Activated CD8-positive, alpha-beta memory T cell treated with anti-CD3 and anti-CD28 coated beads, Interleukin-2, amount 10 ng/mL, durations not matched to agents 7 days and 5 days (primary cell): ENCODE data around the gene FMC1. TPM values are rescaled to one million over a fixed set of nuclear protein-coding genes. Genes with fewer than 3 reads are reported as not detected.
"Not testable (repeated sequence)": the region's sequence is repeated elsewhere in the genome, so short reads cannot be mapped to it uniquely, and the experiment has no call there.

Experiments used
- ATAC-seq: fragments of 150-1000 bp; cut with Tn5 transposase; one replicate; pipeline ENCODE4 v1.10.0; 2021; ENCODE audit warnings: moderate library complexity
- CTCF ChIA-PET: fragments of 350-600 bp; sonication (Branson Sonifier 250); formaldehyde crosslinking; loops from one replicate; lab custom pipeline; 2021; ENCODE audit warnings: antibody characterized with exemption; lab: Charles Lee
- DNase-seq: peaks from one replicate; pipeline ENCODE4 v3.0.0-alpha.2; 2020
- H3K27ac Mint-ChIP-seq: one replicate; pipeline ENCODE4 v1.8.0; 2021; ENCODE audit warnings: mild to moderate bottlenecking, mixed read lengths
- H3K27me3 Mint-ChIP-seq: one replicate; pipeline ENCODE4 v1.8.0; 2021; ENCODE audit warnings: mixed read lengths
- H3K36me3 Mint-ChIP-seq: one replicate; pipeline ENCODE4 v1.8.0; 2021; ENCODE audit warnings: mild to moderate bottlenecking, mixed read lengths
- H3K4me1 Mint-ChIP-seq: one replicate; pipeline ENCODE4 v1.8.0; 2021; ENCODE audit warnings: mixed read lengths
- H3K4me3 Mint-ChIP-seq: one replicate; pipeline ENCODE4 v1.8.0; 2021; ENCODE audit warnings: mild to moderate bottlenecking, moderate library complexity, mixed read lengths
- H3K9me3 Mint-ChIP-seq: one replicate; pipeline ENCODE4 v1.8.0; 2022; ENCODE audit warnings: low read depth, mixed read lengths
- total RNA-seq, 2 experiments: library from RNA; stranded (reverse); gene quantifications; one replicate each; pipeline ENCODE4 v1.2.3, GENCODE V29; 2021

The FMC1 gene
- total RNA-seq, 2 experiments from 2014 or later = 6.6 to 7.7 TPM

GRCh38 chr7:139355320-139355719 lies 14.2 kb downstream of the FMC1 start:
- Mint-ChIP-seq H3K9me3 (no peaks in the 10 kb centered on the region), H3K4me1 (peaks cover 24% of the 10 kb centered on the region), H3K27ac (no peak overlapping the region), H3K27me3 (no peaks in the 10 kb centered on the region), H3K4me3 (no peak overlapping the region), H3K36me3 (peaks cover 16% of the 10 kb centered on the region)
- no peak for DNase-seq
- ATAC-seq = no peak
- CTCF ChIA-PET = interaction anchor here (0.7 to 1.6 kb wide), 3 partner anchors 12 to 57 kb away, joined by 3 to 4 read pairs (median 3); no protein-coding TSS in a partner anchor

GRCh38 chr7:139357729-139358506 lies 16.8 kb downstream of the FMC1 start:
- peaks cover 18% of the 10 kb centered on the region for H3K36me3 Mint-ChIP-seq
- peak overlapping the region; percentile 100 for H3K27ac Mint-ChIP-seq
- H3K9me3 Mint-ChIP-seq, DNase-seq, ATAC-seq, H3K27me3 Mint-ChIP-seq, CTCF ChIA-PET: not testable (repeated sequence)
- H3K4me1 Mint-ChIP-seq = peaks cover 38% of the 10 kb centered on the region
- peak overlapping the region; percentile 95 for H3K4me3 Mint-ChIP-seq

GRCh38 chr7:139358541-139359365 lies 17.6 kb downstream of the FMC1 start:
- Mint-ChIP-seq H3K4me3 (peak overlapping the region; percentile 95), H3K4me1 (peaks cover 44% of the 10 kb centered on the region), H3K27ac (peak overlapping the region; percentile 100), H3K36me3 (peaks cover 23% of the 10 kb centered on the region), H3K9me3 (no peaks in the 10 kb centered on the region), H3K27me3 (no peaks in the 10 kb centered on the region)
- peak; percentile 74 for DNase-seq
- CTCF ChIA-PET = interaction anchor here (1.3 to 1.4 kb wide), 2 partner anchors 18 to 22 kb away, joined by 4 to 6 read pairs; no protein-coding TSS in a partner anchor
- ATAC-seq = peak; percentile 9

GRCh38 chr7:139359366-139360209 lies 18.5 kb downstream of the FMC1 start, which contains the start of gene LUC7L2:
Gene LUC7L2, plus strand, starts transcription at chr7:139359894. Its CDS starts 368 bp downstream, at chr7:139360262.
- Mint-ChIP-seq H3K27me3 (no peaks in the 10 kb centered on the region), H3K4me1 (peaks cover 47% of the 10 kb centered on the region)

GRCh38 chr7:139360210-139360947 lies 19.2 kb downstream of the FMC1 start:
- Mint-ChIP-seq H3K36me3 (peaks cover 28% of the 10 kb centered on the region), H3K27me3 (no peaks in the 10 kb centered on the region), H3K27ac (peak overlapping the region; percentile 100), H3K4me1 (peaks cover 51% of the 10 kb centered on the region), H3K9me3 (no peaks in the 10 kb centered on the region), H3K4me3 (peak overlapping the region; percentile 95)
- ATAC-seq (peak; percentile 81), DNase-seq (peak; percentile 99)
- CTCF ChIA-PET = interaction anchor here (0.9 kb wide), 1 partner anchor 18 kb away, joined by 3 read pairs; no protein-coding TSS in a partner anchor

More at GRCh38 chr7:139359366-139360209, 18.5 kb downstream of the FMC1 start, which contains the start of gene LUC7L2:
- Mint-ChIP-seq H3K36me3 (peaks cover 23% of the 10 kb centered on the region), H3K27ac (peak within 1 kb of the TSS; percentile 100), H3K9me3 (no peaks in the 10 kb centered on the region), H3K4me3 (peak within 1 kb of the TSS; percentile 95)
- ATAC-seq (peak; percentile 79), DNase-seq (peak; percentile 100)
- CTCF ChIA-PET = interaction anchor here (0.9 to 1.4 kb wide), 3 partner anchors 17 to 21 kb away, joined by 3 to 6 read pairs (median 4); no protein-coding TSS in a partner anchor

- H3K9me3 Mint-ChIP-seq = no peaks in the 10 kb centered on the region
- DNase-seq (no peak), ATAC-seq (no peak)
- H3K36me3 Mint-ChIP-seq = peaks cover 29% of the 10 kb centered on the region
- peak overlapping the region; percentile 95 for H3K4me3 Mint-ChIP-seq
- peaks cover 52% of the 10 kb centered on the region for H3K4me1 Mint-ChIP-seq
- no peaks in the 10 kb centered on the region for H3K27me3 Mint-ChIP-seq
- CTCF ChIA-PET = no interaction called here
- H3K27ac Mint-ChIP-seq = peak overlapping the region; percentile 100
These were observed 19.8 kb downstream of the FMC1 start for GRCh38 chr7:139360948-139361307.

GRCh38 chr7:139361523-139361922 lies 20.4 kb downstream of the FMC1 start:
- Mint-ChIP-seq H3K9me3 (no peaks in the 10 kb centered on the region), H3K27me3 (no peaks in the 10 kb centered on the region), H3K27ac (peak overlapping the region; percentile 100), H3K4me3 (peak overlapping the region; percentile 95), H3K36me3 (peaks cover 28% of the 10 kb centered on the region), H3K4me1 (peaks cover 53% of the 10 kb centered on the region)
- CTCF ChIA-PET = interaction anchor here (1.0 kb wide), 1 partner anchor 12 kb away, joined by 3 read pairs; no protein-coding TSS in a partner anchor
- ATAC-seq = no peak
- DNase-seq = no peak

GRCh38 chr7:139362302-139362701 lies 21.2 kb downstream of the FMC1 start:
- DNase-seq = no peak
- H3K36me3 Mint-ChIP-seq = peaks cover 28% of the 10 kb centered on the region
- H3K9me3 Mint-ChIP-seq = no peaks in the 10 kb centered on the region
- peaks cover 48% of the 10 kb centered on the region for H3K4me1 Mint-ChIP-seq
- no peak overlapping the region for H3K4me3 Mint-ChIP-seq
- ATAC-seq = no peak
- H3K27ac Mint-ChIP-seq = peak overlapping the region; percentile 36
- H3K27me3 Mint-ChIP-seq = no peaks in the 10 kb centered on the region
- CTCF ChIA-PET = interaction anchor here (1.0 kb wide), 1 partner anchor 11 kb away, joined by 3 read pairs; no protein-coding TSS in a partner anchor

- peaks cover 33% of the 10 kb centered on the region for H3K36me3 Mint-ChIP-seq
These were observed 21.8 kb downstream of the FMC1 start for GRCh38 chr7:139362981-139363380.

GRCh38 chr7:139365336-139365735 lies 24.2 kb downstream of the FMC1 start:
- H3K9me3 Mint-ChIP-seq = no peaks in the 10 kb centered on the region
- no peaks in the 10 kb centered on the region for H3K27me3 Mint-ChIP-seq
- DNase-seq (no peak), ATAC-seq (no peak)
- no peak overlapping the region for H3K4me3 Mint-ChIP-seq
- peaks cover 35% of the 10 kb centered on the region for H3K36me3 Mint-ChIP-seq
- H3K4me1 Mint-ChIP-seq = peaks cover 59% of the 10 kb centered on the region
- no peak overlapping the region for H3K27ac Mint-ChIP-seq
- CTCF ChIA-PET = no interaction called here

More at GRCh38 chr7:139362981-139363380, 21.8 kb downstream of the FMC1 start:
- Mint-ChIP-seq H3K9me3 (no peaks in the 10 kb centered on the region), H3K27me3 (no peaks in the 10 kb centered on the region), H3K27ac (peak overlapping the region; percentile 34), H3K4me1 (peaks cover 51% of the 10 kb centered on the region), H3K4me3 (peak overlapping the region; percentile 18)
- DNase-seq (no peak), ATAC-seq (no peak)
- CTCF ChIA-PET = interaction anchor here (1.1 kb wide), 1 partner anchor 72 kb away, joined by 4 read pairs; no protein-coding TSS in a partner anchor

- Mint-ChIP-seq H3K9me3 (no peaks in the 10 kb centered on the region), H3K27me3 (no peaks in the 10 kb centered on the region), H3K36me3 (peaks cover 31% of the 10 kb centered on the region), H3K27ac (no peak overlapping the region), H3K4me3 (no peak overlapping the region), H3K4me1 (peaks cover 63% of the 10 kb centered on the region)
- CTCF ChIA-PET = interaction anchor here (0.9 kb wide), 1 partner anchor 30 kb away, joined by 3 read pairs; no protein-coding TSS in a partner anchor
- no peak for DNase-seq
- no peak for ATAC-seq
These were observed 25.3 kb downstream of the FMC1 start for GRCh38 chr7:139366400-139366799.
